Measurements from ENCODE around the gene OTOG.
A peak's percentile ranks its signal among the peaks of the same experiment; 100 is the strongest.

The OTOG gene

DNA sequence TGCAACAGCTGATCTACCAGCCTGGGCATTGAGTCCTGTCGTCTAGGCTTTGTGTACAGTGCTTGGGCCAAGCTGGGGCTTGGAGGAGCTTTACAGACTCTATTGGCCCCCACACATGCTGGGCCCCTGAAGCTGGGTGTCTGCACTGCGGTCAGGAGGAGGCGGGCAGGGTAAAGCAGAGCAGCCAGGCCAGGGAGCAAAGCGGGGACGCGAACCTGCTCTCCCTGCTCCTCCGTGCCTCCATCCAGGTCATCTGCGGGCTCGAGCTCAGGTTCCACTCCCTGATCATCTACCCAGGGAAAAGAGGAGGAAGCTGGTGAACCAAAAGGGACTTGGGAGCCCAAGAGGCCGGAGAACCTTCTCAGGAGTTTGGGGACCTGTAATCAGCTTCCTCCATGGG, 29.9 kb upstream of the OTOG start:
- DNase-seq (ENCODE audit: low spot score), result no peak
- no peak for FAIRE-seq

DNA sequence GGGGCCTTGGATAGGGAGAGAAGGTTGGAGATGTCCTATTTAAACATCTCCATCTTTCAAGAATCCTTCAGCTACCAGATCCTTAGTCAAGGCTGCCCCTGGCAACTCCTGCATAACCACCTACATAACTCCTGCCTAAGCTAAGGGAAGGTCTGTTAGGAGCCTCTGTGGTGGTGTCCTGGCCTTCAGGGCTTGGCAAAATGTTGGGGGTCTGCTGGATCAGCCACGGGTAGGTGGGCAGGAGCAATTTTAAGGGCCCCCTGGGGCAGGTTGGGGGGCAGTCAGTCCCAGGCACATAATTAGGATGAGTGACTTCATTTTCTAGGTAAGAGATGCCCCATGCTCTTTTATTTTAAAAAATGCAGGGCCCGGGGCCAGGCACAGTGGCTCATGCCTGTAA, 28.7 kb upstream of the OTOG start:
- DNase-seq (ENCODE audit: low spot score) (no peak), FAIRE-seq (no peak)

DNA sequence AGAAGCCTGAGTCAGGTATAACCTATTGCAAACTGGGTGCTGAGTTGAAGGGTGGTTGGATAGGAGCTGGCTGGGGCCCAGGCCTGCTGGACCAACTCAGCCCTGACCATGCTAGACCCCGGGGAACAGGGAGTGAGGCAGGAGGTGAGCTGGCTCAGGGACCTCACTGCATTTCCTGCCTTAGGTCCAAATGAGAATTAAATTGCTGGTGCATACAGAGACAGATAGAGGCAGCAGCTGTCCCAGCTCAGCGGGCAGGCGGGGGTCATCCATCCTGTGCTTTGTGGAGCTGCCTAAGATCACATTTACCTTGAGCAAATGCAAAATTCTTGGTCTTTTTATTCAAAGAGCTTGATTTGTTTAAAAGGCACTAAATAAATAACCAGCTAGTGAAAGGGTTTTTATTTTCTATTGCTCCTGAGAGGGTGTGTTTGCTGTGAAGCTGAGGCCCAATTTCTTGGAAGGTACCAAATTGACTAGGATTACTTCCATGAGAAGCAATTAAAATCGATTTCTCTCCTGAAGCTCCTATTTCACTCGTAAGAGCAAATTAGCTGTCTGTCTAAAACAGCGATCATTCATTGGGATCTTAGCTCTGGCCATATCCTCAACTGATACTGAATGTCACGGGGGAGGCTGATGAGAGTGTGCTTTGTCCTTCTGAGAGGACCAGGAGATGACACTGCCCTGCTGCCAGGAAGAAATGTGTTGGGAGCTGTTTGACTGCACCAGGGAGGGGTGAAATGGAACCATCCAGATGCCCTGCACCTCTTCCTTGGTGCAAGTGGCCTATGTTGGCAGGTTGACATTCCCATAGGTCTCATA, 27.8 kb upstream of the OTOG start:
- FAIRE-seq (no peak), DNase-seq (ENCODE audit: low spot score) (no peak)

DNA sequence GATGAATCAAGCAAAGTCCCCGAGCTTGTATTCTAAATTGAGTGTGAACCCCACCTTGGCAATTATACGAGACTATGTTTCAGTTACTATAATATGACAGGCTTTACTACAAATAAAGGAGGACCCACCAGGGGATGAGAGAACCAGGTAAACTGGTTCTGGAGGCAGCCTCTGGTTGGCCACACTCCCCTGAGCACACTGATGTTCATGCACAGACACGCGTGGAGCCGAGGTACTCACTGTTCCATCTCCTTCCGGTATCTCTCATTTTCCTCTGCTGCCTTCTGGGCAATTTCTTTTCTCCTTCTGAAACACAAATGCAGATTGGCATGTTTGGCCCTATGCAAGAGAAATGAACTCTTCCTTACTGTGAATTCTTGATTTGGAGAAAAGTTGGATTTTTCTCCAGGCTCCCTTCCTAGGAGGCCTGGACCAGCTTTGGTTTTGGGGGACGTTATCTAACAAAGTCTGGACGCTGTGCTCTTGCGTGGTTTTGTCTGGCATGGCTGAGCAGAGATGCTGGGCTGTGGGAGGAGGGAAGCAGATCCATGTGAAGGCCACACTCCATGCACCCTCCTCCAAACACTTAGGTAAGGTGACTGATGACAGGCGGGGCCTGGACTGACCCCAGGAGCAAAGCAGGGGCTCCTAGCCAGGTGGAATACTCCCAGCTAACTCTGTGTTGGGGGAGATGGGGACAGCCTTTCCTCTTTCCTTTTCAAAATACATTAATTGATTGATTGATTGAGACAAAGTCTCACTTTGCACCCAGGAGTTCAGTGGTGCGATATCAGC, 25.8 kb upstream of the OTOG start:
- DNase-seq (ENCODE audit: low spot score), result no peak
- no peak for FAIRE-seq

DNA sequence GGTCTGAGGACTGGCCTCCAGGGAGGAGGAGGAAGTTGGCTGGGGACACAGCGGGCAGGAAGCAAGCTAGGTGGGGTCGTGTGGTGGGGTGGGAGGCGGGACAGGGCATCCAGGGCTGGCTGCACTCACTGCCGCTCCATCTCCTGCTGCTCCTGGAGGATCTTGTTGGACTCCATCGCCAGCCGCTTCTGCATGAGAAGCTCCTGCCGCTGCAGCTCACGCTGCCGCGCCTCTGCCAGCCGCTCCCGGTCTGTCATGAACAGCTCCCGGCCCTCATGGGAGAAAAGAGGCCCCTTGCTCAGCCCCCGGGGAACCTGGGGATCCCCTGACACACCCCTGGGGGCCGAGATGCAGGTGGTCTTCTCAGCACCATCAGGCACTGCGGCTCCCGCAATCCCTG, 24.4 kb upstream of the OTOG start:
- FAIRE-seq, result no peak
- DNase-seq (ENCODE audit: low spot score), result no peak

DNA sequence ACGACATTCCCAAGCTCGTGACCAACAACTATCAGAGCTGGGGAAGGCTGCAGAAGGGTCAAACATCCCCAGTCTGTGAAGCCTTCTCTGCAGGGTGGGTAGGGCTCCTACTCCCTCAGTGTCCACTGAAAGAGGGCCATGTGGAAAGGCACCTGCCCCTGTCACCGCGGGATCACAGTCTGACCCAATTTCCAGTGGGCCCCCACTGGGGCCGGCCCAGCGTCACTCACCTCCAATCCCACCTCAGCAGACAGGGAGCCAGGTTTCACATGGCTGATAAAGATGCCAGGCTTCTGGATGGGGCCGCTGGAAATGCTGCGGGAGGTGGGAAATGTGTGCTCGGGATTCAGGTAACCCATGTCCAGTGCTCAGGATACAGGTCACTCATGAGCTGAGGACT, 22.8 kb upstream of the OTOG start:
- FAIRE-seq, result no peak

DNA sequence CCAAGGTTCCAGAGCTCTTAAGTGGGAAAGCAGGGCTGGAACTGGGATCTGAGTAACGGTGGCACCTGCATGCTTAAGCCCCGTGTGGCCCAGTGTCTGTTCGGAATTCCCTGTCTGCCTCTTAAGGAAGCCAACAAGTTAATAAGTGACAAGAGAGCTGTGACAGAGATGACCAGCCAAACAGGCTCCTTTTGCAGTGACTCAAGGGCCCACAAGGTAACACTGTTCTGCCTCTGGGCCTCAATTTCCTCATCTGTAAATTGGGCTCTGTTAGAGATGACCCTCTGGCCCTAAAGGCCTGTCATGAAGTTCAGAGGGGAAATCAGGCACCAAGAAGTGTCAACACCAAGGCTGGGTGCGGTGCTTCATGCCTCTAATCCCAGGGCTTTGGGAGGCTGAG, 21.5 kb upstream of the OTOG start:
- FAIRE-seq, result no peak
- DNase-seq (ENCODE audit: low spot score), result no peak

More for the DNA sequence above, 22.8 kb upstream of the OTOG start:
- no peak for DNase-seq (ENCODE audit: low spot score)

DNA sequence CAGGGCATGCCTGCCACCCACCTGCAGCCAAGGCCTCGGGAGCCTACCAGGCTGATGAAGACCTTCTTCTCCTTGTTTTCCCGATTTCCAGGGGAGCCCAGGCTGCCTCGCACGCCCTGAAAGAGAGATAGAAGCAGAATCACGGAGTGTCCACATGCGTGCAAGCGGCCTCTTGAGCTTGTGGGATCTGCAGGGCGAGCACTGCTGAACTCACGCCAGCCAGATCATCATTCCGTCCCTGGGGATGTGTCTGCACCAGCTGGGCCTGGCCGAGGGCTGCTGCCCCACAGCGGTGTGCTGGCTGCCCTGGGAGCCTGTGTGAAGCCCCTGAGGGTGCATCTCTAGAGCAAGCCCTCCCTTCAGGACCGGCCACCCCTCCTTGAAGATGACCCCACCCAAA, 20.7 kb upstream of the OTOG start:
- FAIRE-seq (no peak), DNase-seq (ENCODE audit: low spot score) (no peak)

DNA sequence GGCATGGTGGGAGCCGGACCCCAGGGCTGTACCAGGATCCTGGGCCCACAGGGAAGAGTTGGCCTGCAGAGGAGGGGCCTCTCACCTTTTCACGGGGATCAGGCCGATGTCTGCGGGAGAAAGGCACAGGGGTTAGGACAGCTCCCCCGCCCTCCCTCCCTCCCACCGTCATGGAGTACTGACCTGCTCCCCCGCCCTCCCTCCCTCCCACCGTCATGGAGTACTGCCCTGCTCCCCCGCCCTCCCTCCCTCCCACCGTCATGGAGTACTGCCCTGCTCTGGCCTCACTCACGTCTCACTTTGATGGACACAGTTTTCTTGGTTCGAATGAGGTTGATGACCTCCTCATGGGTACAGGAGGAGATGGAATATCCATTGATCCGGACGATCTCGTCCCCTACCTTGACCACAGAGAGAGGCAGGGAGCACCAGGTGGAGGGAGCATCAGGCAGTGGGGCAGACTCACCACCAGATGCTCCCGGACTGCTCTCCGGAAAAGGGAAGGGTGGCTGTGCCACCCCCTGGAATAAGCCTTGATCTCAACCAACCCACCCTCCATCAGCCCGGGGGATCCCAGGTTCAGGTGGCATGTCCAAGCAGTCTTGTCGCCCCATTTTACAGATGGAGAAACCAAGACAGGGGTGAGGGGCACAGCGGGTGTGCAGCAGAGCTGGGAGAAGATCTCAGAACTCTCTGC, 20.0 kb upstream of the OTOG start:
- DNase-seq (ENCODE audit: low spot score) (no peak), FAIRE-seq (peak; percentile 13)

DNA sequence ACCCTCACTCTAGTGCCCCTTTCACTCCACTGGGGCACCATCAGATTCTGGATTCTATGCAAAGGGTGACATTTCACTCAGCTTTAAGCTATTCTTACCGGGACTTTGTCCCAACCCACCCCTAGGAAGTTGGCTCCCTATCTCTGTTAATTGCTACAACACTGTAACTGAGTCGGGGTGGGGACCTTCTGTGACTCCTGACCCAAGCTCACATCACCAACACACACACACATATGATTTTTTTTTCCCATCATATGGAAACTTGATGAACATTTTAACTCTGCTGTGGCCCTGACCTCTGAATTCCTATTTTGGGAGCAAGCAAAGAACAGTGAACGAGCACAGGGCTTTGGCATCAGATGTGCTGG, 19.4 kb upstream of the OTOG start:
- DNase-seq (ENCODE audit: low spot score) (no peak), FAIRE-seq (no peak)

DNA sequence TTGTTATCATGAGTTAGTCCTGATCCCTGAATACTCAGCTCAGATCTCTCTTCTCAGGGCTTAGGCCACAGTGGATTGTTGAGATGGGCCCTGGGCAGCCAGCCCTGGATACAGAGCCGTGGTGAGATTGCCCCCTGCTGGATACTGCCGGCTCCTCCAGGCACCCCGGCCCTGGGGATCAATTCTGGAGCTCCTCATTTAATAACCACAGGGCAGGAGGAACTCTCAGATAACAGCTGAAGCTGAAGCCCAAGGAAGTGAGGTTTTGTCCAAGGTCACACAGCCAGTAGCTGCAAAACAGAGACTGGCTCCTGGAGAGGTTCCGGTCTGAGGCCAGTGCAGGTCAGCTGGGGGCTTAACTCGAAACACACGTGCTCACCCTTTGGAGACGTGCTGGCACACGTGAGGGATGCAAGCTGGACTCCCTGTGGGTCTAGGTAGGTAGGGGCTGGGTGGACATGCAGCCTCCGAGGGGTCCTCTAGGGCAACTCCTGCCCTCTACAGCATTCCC, 18.8 kb upstream of the OTOG start:
- FAIRE-seq, result no peak
- peak; percentile 77 for DNase-seq (ENCODE audit: low spot score)

DNA sequence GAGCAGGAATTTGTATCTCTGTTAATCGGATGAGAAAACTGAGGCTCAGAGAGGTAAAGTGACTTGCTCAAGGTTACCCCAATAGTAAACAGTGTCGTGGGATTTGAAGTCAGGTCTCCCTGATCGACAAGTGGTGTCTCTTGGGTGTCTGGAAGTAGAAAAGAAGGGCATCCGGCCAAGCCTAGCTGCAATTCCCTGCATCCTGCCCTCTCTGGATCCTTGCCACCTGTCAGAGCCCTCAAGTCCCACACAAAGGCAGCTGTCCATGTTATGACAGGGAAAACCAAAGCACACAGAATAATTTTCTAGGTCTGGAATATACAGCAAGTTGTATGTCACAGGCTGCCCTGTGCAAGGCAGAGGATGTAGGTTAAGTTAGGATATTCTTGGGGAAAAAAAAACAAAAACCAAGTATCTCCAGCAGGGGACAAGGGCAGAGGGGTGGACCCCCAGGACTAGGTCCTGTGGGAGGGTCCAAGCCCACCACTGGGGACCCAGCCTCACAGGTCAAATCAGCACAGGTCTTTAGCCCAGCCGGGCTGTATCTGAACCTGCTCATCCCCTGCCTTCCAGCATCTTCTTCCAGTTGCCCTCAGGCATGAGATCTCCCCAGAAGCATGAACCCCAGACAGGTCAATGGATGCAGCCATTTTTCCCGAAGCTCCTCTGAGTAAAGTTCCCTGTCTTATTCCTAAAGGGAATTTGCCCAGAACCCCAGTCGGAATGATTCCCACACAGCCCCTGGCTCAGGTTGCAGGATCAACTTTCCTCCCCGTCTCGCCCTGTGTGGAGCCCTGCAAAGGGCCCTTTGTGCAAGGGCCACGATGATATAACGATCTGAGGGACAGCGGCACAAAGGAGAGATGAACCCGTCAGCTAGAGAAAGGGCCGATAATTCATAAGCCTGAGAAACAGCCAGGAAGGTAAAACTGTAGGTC, 17.9 kb upstream of the OTOG start:
- DNase-seq (ENCODE audit: low spot score) (no peak), FAIRE-seq (no peak)

DNA sequence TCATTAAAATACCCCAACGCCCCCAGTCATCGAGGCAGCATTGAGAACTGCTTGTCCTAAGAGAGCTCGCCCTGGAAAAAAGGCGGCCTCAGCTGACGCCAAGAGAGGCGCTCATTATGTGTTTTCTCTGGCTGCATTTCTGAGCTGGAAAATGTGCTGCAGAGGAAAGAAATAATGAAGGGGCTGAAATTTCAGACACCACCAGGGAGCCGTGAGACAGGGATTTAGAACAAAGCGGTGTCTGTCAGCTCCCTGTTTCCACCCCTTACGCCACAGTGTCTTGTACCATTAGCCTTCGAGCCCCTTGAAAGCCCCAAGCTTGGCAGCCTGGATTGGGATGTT, 17.2 kb upstream of the OTOG start:
- DNase-seq (ENCODE audit: low spot score), result no peak

DNA sequence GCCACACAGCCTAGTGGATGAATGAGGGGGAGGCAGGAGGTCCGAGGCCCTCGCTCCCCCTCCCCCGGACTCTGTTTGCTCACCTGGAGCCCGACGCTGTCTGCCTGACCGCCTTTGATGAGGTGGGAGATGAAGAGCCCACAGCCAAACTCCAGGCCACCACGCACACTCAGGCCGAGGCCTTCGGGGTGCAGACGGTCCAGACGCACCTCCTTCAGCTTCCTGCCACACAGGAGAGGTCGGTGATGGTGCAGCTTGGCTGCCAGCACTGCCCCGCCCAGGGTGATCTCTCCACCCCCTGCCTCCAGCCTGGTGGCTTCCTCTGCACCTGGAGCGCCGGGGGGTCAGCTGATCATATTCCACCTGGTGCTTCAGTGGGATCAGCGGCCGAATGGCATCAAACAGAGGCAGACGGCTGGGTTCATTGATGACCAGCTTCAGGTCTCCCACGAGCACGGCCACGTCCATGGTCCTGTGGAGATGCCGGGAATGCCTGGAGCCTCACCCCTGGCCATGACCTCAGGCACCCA, 15.9 kb upstream of the OTOG start:
- FAIRE-seq, result no peak
- no peak for DNase-seq (ENCODE audit: low spot score)

More for the DNA sequence above, 17.2 kb upstream of the OTOG start:
- no peak for FAIRE-seq

DNA sequence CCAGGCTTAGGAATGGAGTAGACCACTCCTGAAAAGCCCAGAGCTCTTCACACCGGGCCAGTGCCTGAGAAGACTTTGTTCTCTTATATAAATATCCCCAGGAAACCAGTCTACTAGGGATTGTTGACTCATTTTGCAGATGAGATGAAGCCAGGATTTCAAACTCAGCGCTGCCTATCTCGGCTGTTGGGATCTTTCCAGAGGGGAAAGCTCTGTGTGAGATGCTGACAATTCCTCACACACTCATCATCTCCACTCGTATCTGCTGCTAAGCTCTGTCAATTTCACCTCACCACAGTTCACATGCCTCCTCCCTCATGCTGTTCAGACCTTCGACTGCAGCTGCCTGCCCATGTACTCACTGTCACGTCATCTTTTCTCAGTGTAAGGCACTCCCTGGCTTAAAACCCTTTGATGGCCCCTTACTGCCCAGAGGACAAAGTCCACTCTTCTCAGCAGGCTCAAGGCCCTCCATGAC, 15.4 kb upstream of the OTOG start:
- no peak for DNase-seq (ENCODE audit: low spot score)
- FAIRE-seq, result no peak

DNA sequence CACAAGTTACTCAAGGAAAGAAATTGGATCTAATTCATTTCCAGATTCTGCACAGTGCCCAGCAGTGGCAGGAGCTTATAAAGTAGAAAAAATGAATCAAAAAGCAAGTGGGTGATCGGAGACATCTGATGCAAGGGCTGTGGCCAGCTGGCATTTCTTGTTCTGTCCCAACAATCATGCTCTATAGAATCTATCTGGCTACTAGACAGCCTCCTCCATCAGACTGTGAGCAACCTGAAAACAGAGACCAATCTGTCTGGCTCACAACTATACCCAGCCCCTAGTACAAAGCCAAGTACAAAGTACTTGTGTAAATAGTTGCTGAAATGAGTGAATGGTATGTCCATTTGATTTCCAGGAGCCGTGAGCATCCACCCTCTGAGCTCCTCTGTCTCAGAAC, 14.3 kb upstream of the OTOG start:
- FAIRE-seq (no peak), DNase-seq (ENCODE audit: low spot score) (no peak)

DNA sequence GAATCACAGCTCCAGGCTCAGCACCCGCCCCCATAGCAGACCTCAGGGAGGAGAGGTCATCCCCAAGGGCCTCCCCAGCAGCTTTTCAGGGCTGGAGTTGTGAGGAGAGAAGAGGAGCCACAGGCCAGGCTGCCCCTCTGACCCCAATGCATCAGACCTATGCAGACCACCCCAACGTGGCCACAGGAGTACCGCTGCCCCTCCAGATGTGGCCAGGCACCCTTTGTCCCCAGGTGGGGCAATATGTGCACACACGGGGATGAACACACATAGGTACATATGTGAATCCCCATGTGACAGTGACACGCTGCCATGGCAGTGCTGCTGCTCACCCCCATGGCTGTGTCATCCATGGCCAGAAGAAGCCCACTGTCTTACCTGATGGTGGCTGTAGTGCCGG, 13.7 kb upstream of the OTOG start:
- FAIRE-seq (no peak), DNase-seq (ENCODE audit: low spot score) (no peak)

DNA sequence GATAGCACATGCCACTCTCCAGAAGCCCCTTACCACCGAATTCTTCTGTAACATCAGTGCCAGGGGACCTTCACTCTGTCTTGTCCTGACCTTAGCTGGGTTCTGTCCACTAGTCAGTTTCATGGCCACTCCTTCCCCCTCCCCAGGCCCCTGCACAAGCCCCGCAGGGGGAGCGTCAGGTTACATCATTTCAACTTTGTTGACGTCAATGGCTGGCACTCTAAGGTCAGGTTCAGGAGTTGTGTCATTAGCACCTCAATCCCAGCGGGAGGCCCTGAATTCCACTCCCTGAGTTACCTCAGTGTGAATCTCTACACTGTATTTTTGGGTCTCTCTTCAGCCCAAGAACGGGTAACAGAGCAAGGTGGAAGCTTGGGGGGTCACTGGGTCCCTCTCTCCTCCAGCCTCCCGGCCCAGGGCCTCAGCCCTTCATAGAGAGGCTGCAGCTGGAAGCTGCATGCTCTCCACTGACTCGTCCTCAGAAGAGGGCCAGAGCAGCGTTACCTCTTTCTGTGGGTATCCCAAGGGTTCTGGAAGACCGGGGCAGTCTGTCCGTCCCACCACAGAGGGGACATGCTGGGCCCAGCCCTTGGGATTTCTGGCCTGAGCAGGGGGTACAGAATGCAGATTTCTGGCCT, 13.2 kb upstream of the OTOG start:
- DNase-seq (ENCODE audit: low spot score), result no peak

DNA sequence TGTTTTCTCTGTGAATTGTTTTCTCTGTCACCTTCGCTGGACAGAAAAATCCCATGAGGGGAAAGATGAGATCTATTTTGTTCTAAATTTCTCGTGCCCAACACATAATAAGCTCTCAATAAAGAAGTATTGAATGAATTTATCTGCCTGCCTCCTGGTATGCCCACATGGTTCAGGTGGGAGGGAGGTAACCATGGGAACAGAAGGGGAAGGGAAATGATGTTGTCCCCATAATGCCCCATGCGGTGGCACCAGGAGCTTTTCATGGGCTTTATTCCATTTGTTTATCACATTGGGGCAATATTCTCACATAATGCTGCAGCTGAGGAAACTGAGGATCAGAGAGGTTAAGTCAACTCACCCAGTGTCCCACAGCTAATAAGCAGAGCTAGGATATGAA, 11.6 kb upstream of the OTOG start:
- no peak for DNase-seq (ENCODE audit: low spot score)
- no peak for FAIRE-seq

More for the DNA sequence above, 13.2 kb upstream of the OTOG start:
- FAIRE-seq, result no peak

DNA sequence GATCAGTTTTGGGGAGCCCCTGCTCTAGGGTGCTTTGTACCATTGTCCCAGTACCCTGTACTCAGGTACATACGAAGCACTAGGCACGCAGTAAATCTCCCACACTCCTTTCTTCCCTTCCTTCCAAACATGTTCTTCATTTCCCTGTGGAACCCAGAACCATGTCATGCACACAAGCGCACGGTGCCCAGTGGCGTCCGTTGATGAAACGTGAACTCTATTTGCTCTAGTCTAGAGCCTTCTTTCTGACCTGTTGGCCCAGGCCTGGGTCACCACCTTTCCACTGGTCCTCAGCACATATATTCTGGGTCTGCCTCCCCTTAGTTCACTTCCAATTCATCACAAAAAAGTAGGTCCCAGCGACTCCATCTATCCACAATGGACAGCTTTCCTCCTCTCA, 9.8 kb upstream of the OTOG start:
- FAIRE-seq (no peak), DNase-seq (ENCODE audit: low spot score) (no peak)
